ENCODE data around the gene NQO1. TPM values are rescaled to one million over a fixed set of nuclear protein-coding genes. Genes with fewer than 3 reads are reported as not detected.

NQO1 gene
- total RNA-seq, 1 donor from 2014 or later, result 7.2 TPM

- peaks cover 2% of the 10 kb centered on the region for H3K4me1 Mint-ChIP-seq (ENCODE audit: low read depth, unreplicated experiment)
- no peaks in the 10 kb centered on the region for H3K36me3 Mint-ChIP-seq (ENCODE audit: unreplicated experiment)
- H3K4me3 Mint-ChIP-seq (ENCODE audit: unreplicated experiment), result no peak overlapping the region
- no peak for DNase-seq
- H3K27me3 Mint-ChIP-seq (ENCODE audit: unreplicated experiment), result peaks cover 3% of the 10 kb centered on the region
- H3K27ac Mint-ChIP-seq (ENCODE audit: unreplicated experiment), result no peak overlapping the region
- no peaks in the 10 kb centered on the region for H3K9me3 Mint-ChIP-seq (ENCODE audit: unreplicated experiment)
- no peak for TF ChIP-seq CTCF (IDR thresholded peaks at IDR 0.05; ENCODE audit: partially characterized antibody, unreplicated experiment)
Measured at GRCh38 chr16:69706256-69706974, 19.9 kb downstream of the NQO1 start.

GRCh38 chr16:69703638-69704037 is 22.7 kb downstream of the NQO1 start:
- Mint-ChIP-seq H3K27me3 (ENCODE audit: unreplicated experiment) (peaks cover 3% of the 10 kb centered on the region), H3K36me3 (ENCODE audit: unreplicated experiment) (no peaks in the 10 kb centered on the region), H3K9me3 (ENCODE audit: unreplicated experiment) (no peaks in the 10 kb centered on the region), H3K4me1 (ENCODE audit: low read depth, unreplicated experiment) (peaks cover 2% of the 10 kb centered on the region), H3K27ac (ENCODE audit: unreplicated experiment) (no peak overlapping the region), H3K4me3 (ENCODE audit: unreplicated experiment) (no peak overlapping the region)
- TF ChIP-seq CTCF (IDR thresholded peaks at IDR 0.05; ENCODE audit: partially characterized antibody, unreplicated experiment), result no peak
- no peak for DNase-seq

GRCh38 chr16:69701866-69702265 is 24.5 kb downstream of the NQO1 start:
- H3K4me1 Mint-ChIP-seq (ENCODE audit: low read depth, unreplicated experiment), result peaks cover 2% of the 10 kb centered on the region
- no peak for DNase-seq
- TF ChIP-seq CTCF (IDR thresholded peaks at IDR 0.05; ENCODE audit: partially characterized antibody, unreplicated experiment), result no peak
- no peak overlapping the region for H3K27ac Mint-ChIP-seq (ENCODE audit: unreplicated experiment)
- no peaks in the 10 kb centered on the region for H3K27me3 Mint-ChIP-seq (ENCODE audit: unreplicated experiment)
- H3K4me3 Mint-ChIP-seq (ENCODE audit: unreplicated experiment), result no peak overlapping the region
- H3K9me3 Mint-ChIP-seq (ENCODE audit: unreplicated experiment), result no peaks in the 10 kb centered on the region
- H3K36me3 Mint-ChIP-seq (ENCODE audit: unreplicated experiment), result no peaks in the 10 kb centered on the region

- Mint-ChIP-seq H3K9me3 (ENCODE audit: unreplicated experiment) (no peaks in the 10 kb centered on the region), H3K4me3 (ENCODE audit: unreplicated experiment) (no peak overlapping the region), H3K27me3 (ENCODE audit: unreplicated experiment) (no peaks in the 10 kb centered on the region), H3K27ac (ENCODE audit: unreplicated experiment) (no peak overlapping the region), H3K36me3 (ENCODE audit: unreplicated experiment) (no peaks in the 10 kb centered on the region), H3K4me1 (ENCODE audit: low read depth, unreplicated experiment) (peaks cover 2% of the 10 kb centered on the region)
- TF ChIP-seq CTCF (IDR thresholded peaks at IDR 0.05; ENCODE audit: partially characterized antibody, unreplicated experiment), result no peak
- no peak for DNase-seq
Measured at GRCh38 chr16:69701452-69701851, 24.9 kb downstream of the NQO1 start.

GRCh38 chr16:69699915-69700314 is 26.4 kb downstream of the NQO1 start:
- no peak for DNase-seq
- peaks cover 2% of the 10 kb centered on the region for H3K4me1 Mint-ChIP-seq (ENCODE audit: low read depth, unreplicated experiment)
- no peak for TF ChIP-seq CTCF (IDR thresholded peaks at IDR 0.05; ENCODE audit: partially characterized antibody, unreplicated experiment)
- no peaks in the 10 kb centered on the region for H3K27me3 Mint-ChIP-seq (ENCODE audit: unreplicated experiment)
- H3K4me3 Mint-ChIP-seq (ENCODE audit: unreplicated experiment), result no peak overlapping the region
- no peaks in the 10 kb centered on the region for H3K36me3 Mint-ChIP-seq (ENCODE audit: unreplicated experiment)
- H3K9me3 Mint-ChIP-seq (ENCODE audit: unreplicated experiment), result no peaks in the 10 kb centered on the region
- H3K27ac Mint-ChIP-seq (ENCODE audit: unreplicated experiment), result no peak overlapping the region

Data from glutamatergic neuron (in vitro differentiated cells).